ENCODE data around the gene RFX1.

DNA sequence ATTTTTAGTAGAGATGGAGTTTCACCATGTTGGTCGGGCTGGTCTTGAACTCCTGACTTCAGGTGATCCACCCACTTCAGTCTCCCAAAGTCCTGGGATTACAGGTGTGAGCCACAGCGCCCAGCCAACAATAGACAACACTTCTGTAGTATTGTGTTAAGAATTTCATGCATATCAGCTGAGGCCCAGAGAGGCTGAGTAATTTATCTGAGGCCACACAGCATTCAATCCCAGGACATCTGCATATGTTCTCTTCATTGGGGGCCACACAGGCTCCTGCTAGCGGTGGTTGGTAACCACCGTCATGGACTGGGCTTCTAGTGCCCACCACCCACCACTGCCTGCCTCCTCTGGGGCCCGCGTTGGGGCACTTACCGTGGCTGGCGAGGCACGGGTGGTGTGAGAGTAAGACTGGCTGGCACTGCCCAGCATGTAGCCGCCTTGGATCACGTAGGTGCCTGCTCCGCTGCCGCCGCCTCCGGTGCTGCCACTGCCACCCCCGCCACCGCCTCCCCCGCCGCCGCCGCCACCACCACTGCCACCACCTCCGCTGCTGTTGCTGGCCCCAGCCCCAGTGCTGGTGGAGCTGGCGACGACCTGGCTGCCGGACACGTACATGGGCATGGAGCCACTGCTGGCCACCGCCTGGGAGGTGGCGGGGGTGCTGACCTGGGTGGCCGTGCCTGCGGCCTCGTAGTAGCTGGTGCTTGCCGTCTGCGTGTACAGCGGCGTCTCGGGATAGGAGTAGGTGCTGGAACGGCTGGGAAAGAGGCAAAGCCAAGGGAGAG, 33.6 kb downstream of the RFX1 start:
- no peak for TF ChIP-seq EZH2 (IDR thresholded peaks at IDR 0.05; ENCODE audit: low read length)
- TF ChIP-seq, protein P1, sequence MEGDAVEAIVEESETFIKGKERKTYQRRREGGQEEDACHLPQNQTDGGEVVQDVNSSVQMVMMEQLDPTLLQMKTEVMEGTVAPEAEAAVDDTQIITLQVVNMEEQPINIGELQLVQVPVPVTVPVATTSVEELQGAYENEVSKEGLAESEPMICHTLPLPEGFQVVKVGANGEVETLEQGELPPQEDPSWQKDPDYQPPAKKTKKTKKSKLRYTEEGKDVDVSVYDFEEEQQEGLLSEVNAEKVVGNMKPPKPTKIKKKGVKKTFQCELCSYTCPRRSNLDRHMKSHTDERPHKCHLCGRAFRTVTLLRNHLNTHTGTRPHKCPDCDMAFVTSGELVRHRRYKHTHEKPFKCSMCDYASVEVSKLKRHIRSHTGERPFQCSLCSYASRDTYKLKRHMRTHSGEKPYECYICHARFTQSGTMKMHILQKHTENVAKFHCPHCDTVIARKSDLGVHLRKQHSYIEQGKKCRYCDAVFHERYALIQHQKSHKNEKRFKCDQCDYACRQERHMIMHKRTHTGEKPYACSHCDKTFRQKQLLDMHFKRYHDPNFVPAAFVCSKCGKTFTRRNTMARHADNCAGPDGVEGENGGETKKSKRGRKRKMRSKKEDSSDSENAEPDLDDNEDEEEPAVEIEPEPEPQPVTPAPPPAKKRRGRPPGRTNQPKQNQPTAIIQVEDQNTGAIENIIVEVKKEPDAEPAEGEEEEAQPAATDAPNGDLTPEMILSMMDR (optimal IDR thresholded peaks at IDR 0.05 in 1 of 3, IDR thresholded peaks at IDR 0.05 in 1 of 3, conservative IDR thresholded peaks at IDR 0.05 in 1 of 3; ENCODE audit: extremely low read depth in 1 of 3, insufficient read depth in 2 of 3, low read length in 3 of 3), result no peak
